Sigmoid colon (tissue), 7 donors: ENCODE results near the gene PLPP4. TPM values are rescaled to one million over a fixed set of nuclear protein-coding genes. Genes with fewer than 3 reads are reported as not detected.

Experiments
- DNase-seq: peaks from one replicate; pipeline ENCODE4 v3.0.0-alpha.2; 2019
- H3K27ac ChIP-seq, 4 donors: fragments of 200-600 bp; sonication (generic); one replicate each; pipeline ENCODE4 v1.5.1; 2016 to 2019; ENCODE audit warnings: mild to moderate bottlenecking in 1 of 4
- H3K27me3 ChIP-seq, 3 donors: fragments of 200-600 bp; sonication (generic); one replicate each; pipeline ENCODE4 v1.5.1; 2019; ENCODE audit warnings: mild to moderate bottlenecking in 1 of 3
- H3K36me3 ChIP-seq, 4 donors: fragments of 200-600 bp; sonication (generic); one replicate each; pipeline ENCODE4 v1.5.1; 2016 to 2019
- H3K4me1 ChIP-seq, 4 donors: fragments of 200-600 bp; sonication (generic); one replicate each; pipeline ENCODE4 v1.5.1; 2017 to 2019
- H3K4me3 ChIP-seq, 4 donors: fragments of 200-600 bp; sonication (generic); one replicate each; pipeline ENCODE4 v1.5.1; 2017 to 2019; ENCODE audit warnings: mild to moderate bottlenecking in 2 of 4, moderate library complexity in 1 of 4
- H3K9me3 ChIP-seq, 4 donors: fragments of 200-600 bp in 3 of 4; sonication (generic) in 3 of 4; one replicate each; pipeline versions ENCODE4 v1.5.1 to v1.6.1; 2013 to 2019
- CTCF ChIP-seq, 4 experiments: fragments of 450-650 bp in 3 of 4; fragments of 200-600 bp in 1 of 4; IDR thresholded peaks; one replicate each; pipeline ENCODE4 v1.5.1; 2016 to 2019; ENCODE audit warnings: antibody characterized with exemption in 4 of 4, mild to moderate bottlenecking in 3 of 4, moderate library complexity in 2 of 4
- EP300 ChIP-seq, 4 donors: sonication (generic); formaldehyde crosslinking; IDR thresholded peaks; one replicate each; pipeline ENCODE4 v1.6.1; 2017; ENCODE audit warnings: antibody characterized with exemption in 4 of 4
- POLR2A ChIP-seq, 2 donors: fragments of 450-650 bp; IDR thresholded peaks; one replicate each; pipeline ENCODE4 v1.6.1; 2016; ENCODE audit warnings: antibody characterized with exemption in 2 of 2, mild to moderate bottlenecking in 2 of 2, moderate library complexity in 2 of 2
- POLR2AphosphoS5 ChIP-seq, 4 donors: sonication (generic); formaldehyde crosslinking; IDR thresholded peaks; one replicate each; pipeline ENCODE4 v1.6.1; 2017; ENCODE audit warnings: antibody characterized with exemption in 4 of 4
- WGBS, 2 donors: extraction: QIAGEN DNeasy Blood & Tissue Kit; methylation state at CpG; one replicate each; pipeline ENCODE4 v1.1.7; 2013; 5-methylcytosine and 5-hydroxymethylcytosine counted together
- intact Hi-C: fragments of 100-400 bp; cut with DNase I; formaldehyde crosslinking; loops from one replicate; pipeline ENCODE4 v1.15.1; 2023
- polyA plus RNA-seq, 3 donors: library from polyadenylated mRNA; stranded (reverse); fragments of 200-250 nt; gene quantifications; one replicate each; pipeline ENCODE4 v1.2.3, GENCODE V29; 2013
- total RNA-seq, 4 donors: library from RNA; depleted of rRNA; stranded (reverse); fragments of >200 nt; gene quantifications; one replicate each; pipeline ENCODE4 v1.1.0, GENCODE V29; 2016
- donor health status: healthy with polysubstance abuse.
- donor health status: Bipolar disorder and iron deficiency.
- donor health status: healthy.

Gene PLPP4
- total and polyA plus RNA-seq, 7 donors: 0.96 to 3.2 (median 2.6) TPM; not detected in 2

- Histone ChIP-seq H3K27me3 (no peaks in the 10 kb centered on the region), H3K27ac (no peak overlapping the region), H3K36me3 (no peaks in the 10 kb centered on the region), H3K4me1 (no peaks in the 10 kb centered on the region), H3K4me3 (no peak overlapping the region), H3K9me3 (no peaks in the 10 kb centered on the region)
- 36 to 46% methylated on average over 1 of the region's 1 CpG for WGBS, 2 donors
- intact Hi-C loops: no loop called here
- DNase-seq: no peak
- TF ChIP-seq POLR2AphosphoS5 (IDR thresholded peaks at IDR 0.05): no peak
- no peak for TF ChIP-seq POLR2A (IDR thresholded peaks at IDR 0.05)
- TF ChIP-seq CTCF (IDR thresholded peaks at IDR 0.05): no peak
- no peak for TF ChIP-seq EP300 (IDR thresholded peaks at IDR 0.05)
These were observed 171.2 kb downstream of the PLPP4 start for GRCh38 chr10:120628197-120628596.

GRCh38 chr10:120630266-120630665, 173.2 kb downstream of the PLPP4 start:
- Histone ChIP-seq H3K4me3 (no peak overlapping the region), H3K36me3 (no peaks in the 10 kb centered on the region), H3K4me1 (no peaks in the 10 kb centered on the region), H3K9me3 (no peaks in the 10 kb centered on the region), H3K27ac (no peak overlapping the region), H3K27me3 (no peaks in the 10 kb centered on the region)
- no peak for DNase-seq
- TF ChIP-seq POLR2AphosphoS5 (IDR thresholded peaks at IDR 0.05) (no peak), EP300 (IDR thresholded peaks at IDR 0.05) (no peak), POLR2A (IDR thresholded peaks at IDR 0.05) (no peak), CTCF (IDR thresholded peaks at IDR 0.05) (no peak)
- intact Hi-C loops: no loop called here
- 11 to 50% methylated on average over 1 of the region's 1 CpG for WGBS, 2 donors

GRCh38 chr10:120632047-120632446, 175.0 kb downstream of the PLPP4 start:
- no peaks in the 10 kb centered on the region for H3K36me3 ChIP-seq
- no peak overlapping the region for H3K4me3 ChIP-seq
- no peaks in the 10 kb centered on the region for H3K27me3 ChIP-seq
- no peak overlapping the region for H3K27ac ChIP-seq
- no peak for TF ChIP-seq EP300 (IDR thresholded peaks at IDR 0.05)
- WGBS, 2 donors: 60 to 65% methylated on average over 1 of the region's 1 CpG
- no peak for DNase-seq
- no peaks in the 10 kb centered on the region for H3K9me3 ChIP-seq
- H3K4me1 ChIP-seq: no peaks in the 10 kb centered on the region
- intact Hi-C loops: no loop called here

- Histone ChIP-seq H3K27ac (no peak overlapping the region), H3K27me3 (no peaks in the 10 kb centered on the region), H3K36me3 (no peaks in the 10 kb centered on the region), H3K4me3 (no peak overlapping the region), H3K4me1 (no peaks in the 10 kb centered on the region), H3K9me3 (no peaks in the 10 kb centered on the region)
- no peak for DNase-seq
- TF ChIP-seq POLR2A (IDR thresholded peaks at IDR 0.05) (no peak), EP300 (IDR thresholded peaks at IDR 0.05) (no peak), POLR2AphosphoS5 (IDR thresholded peaks at IDR 0.05) (no peak)
- 55 to 68% methylated on average over 3 of the region's 3 CpGs for WGBS, 2 donors
- intact Hi-C loops: no loop called here
These were observed 175.9 kb downstream of the PLPP4 start for GRCh38 chr10:120632942-120633341.

- Histone ChIP-seq H3K4me3 (no peak overlapping the region), H3K27me3 (no peaks in the 10 kb centered on the region), H3K9me3 (no peaks in the 10 kb centered on the region), H3K36me3 (no peaks in the 10 kb centered on the region), H3K4me1 (no peaks in the 10 kb centered on the region), H3K27ac (no peak overlapping the region)
- no peak for DNase-seq
- intact Hi-C loops: no loop called here
- TF ChIP-seq EP300 (IDR thresholded peaks at IDR 0.05) (no peak), CTCF (IDR thresholded peaks at IDR 0.05) (no peak), POLR2AphosphoS5 (IDR thresholded peaks at IDR 0.05) (no peak), POLR2A (IDR thresholded peaks at IDR 0.05) (no peak)
- 78 to 86% methylated on average over 12 of the region's 12 CpGs for WGBS, 2 donors
These were observed 177.6 kb downstream of the PLPP4 start for GRCh38 chr10:120634659-120635058.
